NCI-H146 (cell line): ENCODE measurements around the gene NDUFS8.

ENCODE experiments used
- DNase-seq: peaks from one replicate; lab custom pipeline; 2025; lab: John Stamatoyannopoulos, UW

The NDUFS8 gene

GRCh38 chr11:68077617-68078582 lies 47.4 kb downstream of the NDUFS8 start:
- DNase-seq: no peak

- no peak for DNase-seq
Measured at GRCh38 chr11:68080860-68081259, 50.4 kb downstream of the NDUFS8 start.

GRCh38 chr11:68081691-68082090 lies 51.2 kb downstream of the NDUFS8 start:
- no peak for DNase-seq

- no peak for DNase-seq
Measured at GRCh38 chr11:68082481-68082880, 52.0 kb downstream of the NDUFS8 start.

- DNase-seq: no peak
Measured at GRCh38 chr11:68083517-68083916, 53.0 kb downstream of the NDUFS8 start.
